Retinal pigment epithelial cell (primary cell): Measurements from ENCODE around the gene AKAP8L.
A peak's percentile ranks its signal among the peaks of the same experiment; 100 is the strongest.
"Not testable (repeated sequence)": the region's sequence is repeated elsewhere in the genome, so short reads cannot be mapped to it uniquely, and the experiment has no call there.

Experiments used
- DNase-seq: peaks from one replicate; pipeline ENCODE4 v3.0.0-alpha.2; 2010; ENCODE audit warnings: low read depth
- H3K4me3 ChIP-seq: 2 replicates; pipeline ENCODE4 v1.5.1; 2011; ENCODE audit warnings: mild to moderate bottlenecking, low read length, control low read depth, moderate library complexity
- TF ChIP-seq, protein P1 (sequence below): conservative IDR thresholded peaks from 2 replicates; pipeline ENCODE4 v1.5.1; 2011; ENCODE audit warnings: low read depth, low read length, control low read depth, inconsistent platforms

AKAP8L gene

DNA sequence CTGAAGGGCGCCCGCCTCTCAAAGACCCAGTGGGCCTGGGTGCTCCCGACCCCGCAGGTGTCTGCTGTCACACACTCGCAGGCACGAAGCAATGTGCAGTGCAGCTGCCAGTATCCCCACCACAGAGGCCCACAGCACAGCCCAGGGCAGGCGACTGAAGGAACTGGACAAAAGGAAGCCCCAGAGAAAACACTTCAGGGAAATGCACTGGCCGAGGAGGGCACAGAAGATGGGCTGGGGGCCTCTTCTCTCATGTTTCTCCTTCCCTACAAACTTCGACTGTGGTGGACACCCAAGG is 49.2 kb downstream of the AKAP8L start:
- DNase-seq, result no peak
- no peak overlapping the region for H3K4me3 ChIP-seq
- TF ChIP-seq, protein P1, sequence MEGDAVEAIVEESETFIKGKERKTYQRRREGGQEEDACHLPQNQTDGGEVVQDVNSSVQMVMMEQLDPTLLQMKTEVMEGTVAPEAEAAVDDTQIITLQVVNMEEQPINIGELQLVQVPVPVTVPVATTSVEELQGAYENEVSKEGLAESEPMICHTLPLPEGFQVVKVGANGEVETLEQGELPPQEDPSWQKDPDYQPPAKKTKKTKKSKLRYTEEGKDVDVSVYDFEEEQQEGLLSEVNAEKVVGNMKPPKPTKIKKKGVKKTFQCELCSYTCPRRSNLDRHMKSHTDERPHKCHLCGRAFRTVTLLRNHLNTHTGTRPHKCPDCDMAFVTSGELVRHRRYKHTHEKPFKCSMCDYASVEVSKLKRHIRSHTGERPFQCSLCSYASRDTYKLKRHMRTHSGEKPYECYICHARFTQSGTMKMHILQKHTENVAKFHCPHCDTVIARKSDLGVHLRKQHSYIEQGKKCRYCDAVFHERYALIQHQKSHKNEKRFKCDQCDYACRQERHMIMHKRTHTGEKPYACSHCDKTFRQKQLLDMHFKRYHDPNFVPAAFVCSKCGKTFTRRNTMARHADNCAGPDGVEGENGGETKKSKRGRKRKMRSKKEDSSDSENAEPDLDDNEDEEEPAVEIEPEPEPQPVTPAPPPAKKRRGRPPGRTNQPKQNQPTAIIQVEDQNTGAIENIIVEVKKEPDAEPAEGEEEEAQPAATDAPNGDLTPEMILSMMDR, result no peak

DNA sequence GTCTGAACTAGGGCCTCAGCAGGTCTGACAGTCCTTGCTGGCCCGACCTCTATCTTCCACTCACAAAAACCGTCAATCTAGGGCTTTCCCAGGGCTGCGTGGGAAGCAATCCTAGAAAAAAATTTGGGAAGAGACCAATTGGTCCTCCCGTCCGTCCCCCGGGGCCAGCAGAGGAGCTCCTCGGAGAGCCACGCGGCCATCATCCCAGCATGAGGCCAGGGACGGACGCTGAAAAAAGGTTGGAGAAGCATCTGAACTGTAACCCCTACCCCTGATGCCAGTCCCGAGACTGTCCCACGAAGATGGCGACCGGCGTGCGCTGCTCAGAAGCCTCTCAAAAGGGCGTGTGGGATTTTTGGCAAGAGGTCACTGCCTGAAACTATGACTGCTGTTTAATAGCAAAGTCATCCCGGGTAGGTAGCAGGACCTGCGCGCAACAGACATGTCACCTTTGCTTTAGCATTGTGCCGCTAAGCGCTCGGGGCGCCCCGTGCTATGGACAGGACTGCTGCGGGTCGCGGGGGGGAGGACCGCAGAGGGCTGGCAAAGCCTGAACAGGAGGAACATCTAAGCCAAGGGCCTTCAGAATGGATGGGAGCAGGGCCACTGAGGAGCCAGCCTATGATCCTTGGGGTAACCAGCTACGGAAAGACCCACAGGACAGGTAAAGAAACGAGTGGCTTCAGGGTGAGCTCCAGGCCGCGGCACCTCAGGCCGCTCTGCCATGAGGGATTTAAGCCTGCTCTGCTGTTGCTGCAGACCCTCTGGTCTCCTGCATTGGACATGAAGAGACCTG is 49.8 kb downstream of the AKAP8L start:
- no peak for DNase-seq
- TF ChIP-seq, protein P1, result no peak
- no peak overlapping the region for H3K4me3 ChIP-seq

DNA sequence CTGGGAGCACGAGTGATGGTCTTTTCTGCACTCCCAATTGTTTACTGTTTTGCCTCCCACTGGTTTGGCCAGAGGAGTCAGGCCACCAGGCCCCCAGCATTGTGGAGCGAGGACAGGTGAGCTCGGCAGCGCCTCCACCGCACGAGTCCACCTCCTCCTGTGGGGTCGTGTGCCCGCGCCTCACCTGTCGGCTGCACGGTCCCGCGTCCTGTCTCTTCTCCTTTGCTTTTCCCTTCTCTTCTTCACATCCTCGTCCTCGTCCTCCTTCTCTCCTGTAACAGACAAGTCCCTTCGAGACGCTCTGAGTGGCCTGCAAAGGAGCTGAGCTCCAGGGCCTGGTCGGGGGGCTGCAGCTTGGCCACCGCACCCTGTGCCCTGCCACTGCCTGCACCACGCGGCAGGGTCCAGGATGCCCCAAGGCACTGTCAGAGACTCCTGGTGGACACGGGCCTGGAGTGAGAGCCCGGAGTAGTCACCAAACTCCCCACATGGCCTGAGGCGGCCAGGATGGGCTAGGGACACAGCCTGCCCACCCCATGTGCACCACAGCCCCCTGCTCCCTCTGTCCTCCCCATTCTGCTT is 50.6 kb downstream of the AKAP8L start:
- TF ChIP-seq, protein P1, result no peak
- DNase-seq, result no peak
- no peak overlapping the region for H3K4me3 ChIP-seq

DNA sequence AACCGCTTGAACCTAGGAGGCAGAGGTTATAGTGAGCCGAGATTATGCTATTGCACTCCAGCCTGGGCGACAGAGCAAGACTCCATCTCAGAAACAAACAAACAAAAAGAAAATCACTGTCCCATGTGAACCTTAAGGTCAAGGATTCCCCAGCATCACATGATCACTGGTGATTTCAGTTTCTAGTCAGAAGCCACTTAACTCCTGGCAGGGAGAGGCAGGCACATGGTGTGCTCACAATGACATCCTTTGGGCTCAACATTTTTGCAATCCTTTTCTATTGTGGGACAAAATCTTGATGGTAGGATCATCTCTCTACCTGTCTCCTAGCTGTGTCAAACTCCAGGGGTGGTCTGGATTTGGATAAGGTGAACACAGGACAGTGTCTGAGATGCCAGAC is 51.3 kb downstream of the AKAP8L start:
- TF ChIP-seq, protein P1, result no peak
- no peak overlapping the region for H3K4me3 ChIP-seq
- DNase-seq, result no peak

DNA sequence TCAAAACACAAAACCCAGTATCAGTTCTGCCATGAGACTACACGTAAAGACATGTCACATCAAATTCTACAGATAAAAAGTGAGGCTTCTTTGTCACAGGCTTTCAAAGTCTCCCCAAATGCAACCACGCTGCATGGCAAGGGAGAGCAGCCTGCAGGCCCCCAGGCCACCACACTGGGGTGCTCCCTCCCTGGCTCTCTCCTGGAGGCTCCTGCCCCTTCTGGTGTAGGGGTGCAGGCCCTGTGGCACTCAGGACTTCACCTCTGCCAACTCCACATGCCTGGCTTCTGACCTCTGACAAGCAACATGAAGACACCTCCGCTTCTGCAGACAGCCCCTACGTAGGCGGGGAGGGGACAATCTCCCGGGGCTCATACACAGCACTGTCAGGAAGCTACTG is 53.5 kb downstream of the AKAP8L start:
- H3K4me3 ChIP-seq, result no peak overlapping the region
- TF ChIP-seq, protein P1, result peak; percentile 6
- no peak for DNase-seq

DNA sequence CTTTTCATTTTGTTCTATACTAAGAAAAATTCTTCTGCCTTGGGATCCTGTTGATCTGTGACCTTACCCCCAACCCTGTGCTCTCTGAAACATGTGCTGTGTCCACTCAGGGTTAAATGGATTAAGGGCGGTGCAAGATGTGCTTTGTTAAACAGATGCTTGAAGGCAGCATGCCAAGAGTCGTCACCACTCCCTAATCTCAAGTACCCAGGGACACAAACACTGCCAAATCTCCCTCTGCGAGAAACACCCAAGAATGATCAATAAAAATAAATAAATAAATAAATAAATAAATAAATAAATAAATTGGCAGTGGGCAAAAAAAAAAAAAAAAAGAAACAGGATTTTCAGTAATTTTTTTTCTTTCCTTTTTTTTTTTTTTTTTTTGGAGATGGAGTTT is 55.0 kb downstream of the AKAP8L start:
- not testable (repeated sequence) for DNase-seq, H3K4me3 ChIP-seq

DNA sequence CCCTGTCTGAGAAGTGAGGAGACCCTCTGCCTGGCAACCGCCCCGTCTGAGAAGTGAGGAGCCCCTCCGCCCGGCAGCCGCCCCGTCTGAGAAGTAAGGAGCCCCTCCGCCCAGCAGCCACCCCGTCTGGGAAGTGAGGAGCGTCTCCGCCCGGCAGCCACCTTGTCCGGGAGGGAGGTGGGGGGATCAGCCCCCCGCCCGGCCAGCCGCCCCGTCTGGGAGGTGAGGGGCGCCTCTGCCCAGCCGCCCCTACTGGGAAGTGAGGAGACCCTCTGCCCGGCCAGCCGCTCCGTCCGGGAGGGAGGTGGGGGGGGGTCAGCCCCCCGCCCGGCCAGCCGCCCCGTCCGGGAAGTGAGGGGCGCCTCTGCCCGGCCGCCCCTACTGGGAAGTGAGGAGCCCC is 55.7 kb downstream of the AKAP8L start:
- not testable (repeated sequence) for DNase-seq, H3K4me3 ChIP-seq

DNA sequence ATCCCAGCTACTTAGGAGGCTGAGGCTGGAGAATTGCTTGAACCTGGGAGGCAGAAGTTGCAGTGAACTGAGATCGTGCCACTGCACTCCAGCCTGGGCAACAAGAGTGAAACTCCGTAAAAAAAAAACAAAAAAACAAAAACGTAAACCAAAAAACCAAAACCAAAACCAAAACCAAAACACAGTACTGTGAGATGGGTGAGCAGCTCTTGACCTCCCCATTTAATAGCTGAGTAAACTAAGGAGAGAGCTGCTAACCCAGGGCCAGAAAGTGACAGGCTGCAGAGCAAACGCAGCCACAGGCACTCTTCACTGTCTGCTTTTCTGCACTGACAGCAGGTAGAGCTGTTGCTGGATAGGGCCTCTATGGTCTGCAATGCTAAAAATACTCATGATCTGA is 58.8 kb downstream of the AKAP8L start:
- DNase-seq, result not testable (repeated sequence)

DNA sequence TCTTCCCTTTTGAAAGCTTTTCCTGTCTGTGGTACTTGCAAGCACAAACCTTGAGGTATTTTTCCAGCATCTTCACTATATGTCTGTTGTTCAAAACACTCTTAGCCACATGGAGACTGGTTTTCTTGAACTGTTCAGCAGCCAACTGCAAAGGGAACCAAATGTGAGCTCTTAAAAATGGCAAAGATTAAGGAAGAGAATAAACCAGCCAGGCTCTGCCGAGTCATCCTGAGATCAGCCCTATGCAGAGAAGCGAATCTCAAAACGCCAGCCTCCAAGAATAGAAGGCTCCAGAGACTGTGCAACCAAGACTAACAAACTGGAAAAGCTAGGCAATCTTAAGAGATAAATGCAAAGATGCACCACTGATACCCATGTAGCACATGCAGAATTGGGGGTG is 59.9 kb downstream of the AKAP8L start:
- no peak overlapping the region for H3K4me3 ChIP-seq
- no peak for DNase-seq
- TF ChIP-seq, protein P1, result no peak

More for the DNA sequence above, 58.8 kb downstream of the AKAP8L start:
- H3K4me3 ChIP-seq, result not testable (repeated sequence)
